ENCODE measurements around the gene ALOX15. TPM values are rescaled to one million over a fixed set of nuclear protein-coding genes. Genes with fewer than 3 reads are reported as not detected.

Gene ALOX15, protein sequence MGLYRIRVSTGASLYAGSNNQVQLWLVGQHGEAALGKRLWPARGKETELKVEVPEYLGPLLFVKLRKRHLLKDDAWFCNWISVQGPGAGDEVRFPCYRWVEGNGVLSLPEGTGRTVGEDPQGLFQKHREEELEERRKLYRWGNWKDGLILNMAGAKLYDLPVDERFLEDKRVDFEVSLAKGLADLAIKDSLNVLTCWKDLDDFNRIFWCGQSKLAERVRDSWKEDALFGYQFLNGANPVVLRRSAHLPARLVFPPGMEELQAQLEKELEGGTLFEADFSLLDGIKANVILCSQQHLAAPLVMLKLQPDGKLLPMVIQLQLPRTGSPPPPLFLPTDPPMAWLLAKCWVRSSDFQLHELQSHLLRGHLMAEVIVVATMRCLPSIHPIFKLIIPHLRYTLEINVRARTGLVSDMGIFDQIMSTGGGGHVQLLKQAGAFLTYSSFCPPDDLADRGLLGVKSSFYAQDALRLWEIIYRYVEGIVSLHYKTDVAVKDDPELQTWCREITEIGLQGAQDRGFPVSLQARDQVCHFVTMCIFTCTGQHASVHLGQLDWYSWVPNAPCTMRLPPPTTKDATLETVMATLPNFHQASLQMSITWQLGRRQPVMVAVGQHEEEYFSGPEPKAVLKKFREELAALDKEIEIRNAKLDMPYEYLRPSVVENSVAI
- not detected in 2 replicates for total RNA-seq (2013; cell fraction: nucleolus; rRNA removed)
- 0.51 and 0.54 TPM in 2 replicates for total RNA-seq (2014; rRNA removed)
- 0.18 and 0.28 TPM in 2 replicates for total RNA-seq (2014; rRNA removed; fragmentation: Illumina TruSeq; extraction: Trizol)
- 0.31 and 0.51 TPM in 2 replicates for total RNA-seq (2021)
- polyA plus RNA-seq (2011; ENCODE audit: low read depth), result not detected
- 0.07 and 0.11 TPM in 2 replicates for polyA plus RNA-seq (2011; rRNA removed)
- 0.24 and 0.27 TPM in 2 replicates for polyA plus RNA-seq (2011; cell fraction: cytosol; rRNA removed)
- polyA plus RNA-seq (2011; cell fraction: nucleus; rRNA removed), result 0.31 TPM in 1 of 2 replicates, not detected in the other
- polyA plus RNA-seq (2012), result 0.16 and 0.20 TPM in 2 replicates
- 0.30 and 0.35 TPM in 2 replicates for polyA plus RNA-seq (2014; fragmentation: Illumina TruSeq; extraction: Trizol)
- polyA plus RNA-seq (2014; fragmentation: Nextera tagmentation; extraction: Ambion mirVana), result under 1 TPM; 0.16 to 0.31 TPM
- 0.51 and 1.0 TPM in 2 replicates for polyA plus RNA-seq (2014; rRNA removed)
- under 1 TPM; 0.05 to 0.11 TPM for polyA plus RNA-seq (2016; fragmentation: Nextera tagmentation; extraction: Ambion mirVana)
- 0.07 and 0.31 TPM in 2 replicates for polyA minus RNA-seq (2011; rRNA and poly(A)+ RNA removed)
- not detected in 2 replicates for polyA minus RNA-seq (2011; cell fraction: cytosol; rRNA and poly(A)+ RNA removed)
- not detected in 2 replicates for polyA minus RNA-seq (2011; cell fraction: nucleus; rRNA and poly(A)+ RNA removed)
- percentile 15 among the genes with signal in this experiment for Bru-seq, nascent RNA
- BruChase-seq, experiment 1, labeled RNA remaining after a 6-hour chase, result percentile 19 among the genes with signal in this experiment
- percentile 11 among the genes with signal in this experiment for BruChase-seq, experiment 2, labeled RNA remaining after a 2-hour chase
- long read RNA-seq, experiment 1, result 0 reads
- long read RNA-seq, experiment 2, result 0 reads

GRCh38 chr17:4641297-4642195, at the start of gene ALOX15:
Gene ALOX15 (minus strand): TSS chr17:4641678. CDS start chr17:4641651, 27 bp downstream.
- BruUV-seq (replicated peaks), result no TSS peak
- peaks cover 10 to 15% of the 10 kb centered on the region in 2 experiments; a peak in 3 of 4 replicates for H3K27me3 ChIP-seq (replicated peaks in 1 of 2; ENCODE audit: control insufficient read depth in 2 of 2, insufficient read depth in 2 of 2, low read length in 1 of 2)
- no peak within 1 kb of the TSS for H3K27ac ChIP-seq (ENCODE audit: control insufficient read depth, insufficient read depth)
- no peak within 1 kb of the TSS for H3K9ac ChIP-seq (ENCODE audit: control insufficient read depth, insufficient read depth, low read length)
- H4K20me1 ChIP-seq (ENCODE audit: control insufficient read depth, insufficient read depth), result no peaks in the 10 kb centered on the region
- TF ChIP-seq TARDBP (IDR thresholded peaks at IDR 0.05; ENCODE audit: borderline replicate concordance) (no peak), RB1 (IDR thresholded peaks at IDR 0.05; ENCODE audit: borderline replicate concordance) (no peak), SIX5 (IDR thresholded peaks at IDR 0.05; ENCODE audit: low read depth, low read length, severe bottlenecking) (no peak), IKZF1 (conservative IDR thresholded peaks at IDR 0.05) (no peak), ATF7 (IDR thresholded peaks at IDR 0.05; ENCODE audit: low read depth) (no peak), MTA2 (IDR thresholded peaks at IDR 0.05; ENCODE audit: low read depth) (no peak)
- TF ChIP-seq, protein P1, sequence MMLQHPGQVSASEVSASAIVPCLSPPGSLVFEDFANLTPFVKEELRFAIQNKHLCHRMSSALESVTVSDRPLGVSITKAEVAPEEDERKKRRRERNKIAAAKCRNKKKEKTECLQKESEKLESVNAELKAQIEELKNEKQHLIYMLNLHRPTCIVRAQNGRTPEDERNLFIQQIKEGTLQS (IDR thresholded peaks at IDR 0.05; ENCODE audit: borderline replicate concordance, extremely low read depth, low read depth, low read length), result no peak
- TF ChIP-seq, protein P2, sequence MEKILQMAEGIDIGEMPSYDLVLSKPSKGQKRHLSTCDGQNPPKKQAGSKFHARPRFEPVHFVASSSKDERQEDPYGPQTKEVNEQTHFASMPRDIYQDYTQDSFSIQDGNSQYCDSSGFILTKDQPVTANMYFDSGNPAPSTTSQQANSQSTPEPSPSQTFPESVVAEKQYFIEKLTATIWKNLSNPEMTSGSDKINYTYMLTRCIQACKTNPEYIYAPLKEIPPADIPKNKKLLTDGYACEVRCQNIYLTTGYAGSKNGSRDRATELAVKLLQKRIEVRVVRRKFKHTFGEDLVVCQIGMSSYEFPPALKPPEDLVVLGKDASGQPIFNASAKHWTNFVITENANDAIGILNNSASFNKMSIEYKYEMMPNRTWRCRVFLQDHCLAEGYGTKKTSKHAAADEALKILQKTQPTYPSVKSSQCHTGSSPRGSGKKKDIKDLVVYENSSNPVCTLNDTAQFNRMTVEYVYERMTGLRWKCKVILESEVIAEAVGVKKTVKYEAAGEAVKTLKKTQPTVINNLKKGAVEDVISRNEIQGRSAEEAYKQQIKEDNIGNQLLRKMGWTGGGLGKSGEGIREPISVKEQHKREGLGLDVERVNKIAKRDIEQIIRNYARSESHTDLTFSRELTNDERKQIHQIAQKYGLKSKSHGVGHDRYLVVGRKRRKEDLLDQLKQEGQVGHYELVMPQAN (conservative IDR thresholded peaks at IDR 0.05), result no peak
- no peaks in the 10 kb centered on the region for H3K79me2 ChIP-seq (ENCODE audit: control insufficient read depth, insufficient read depth, low read length)
- ChIA-PET POLR2A (no interaction called here), RAD21 (ENCODE audit: unreplicated experiment) (no interaction called here), SMC1A (ENCODE audit: uncharacterized antibody, unreplicated experiment) (no interaction called here), CTCF (no interaction called here)
- no peaks in the 10 kb centered on the region for H3K9me3 ChIP-seq (replicated peaks; ENCODE audit: control insufficient read depth, insufficient read depth, low read length)
- FAIRE-seq (no peak), DNase-seq (ENCODE audit: low read depth, low spot score) (no peak), ATAC-seq (no peak)
- peaks cover 3% of the 10 kb centered on the region for H3K4me1 ChIP-seq (ENCODE audit: control insufficient read depth, insufficient read depth, low read length)
- H3K4me3 ChIP-seq, result no peak within 1 kb of the TSS
- H3K4me2 ChIP-seq (ENCODE audit: control insufficient read depth, insufficient read depth), result no peak within 1 kb of the TSS
- 32% methylated on average over 55 of the region's 58 CpGs for WGBS (ENCODE audit: insufficient coverage, insufficient replicate concordance, low lambda C conversion rate, missing lambda C conversion rate)
- intact Hi-C loops (cut with micrococcal nuclease; ENCODE audit: unreplicated experiment) (no loop called here), in situ Hi-C loops (cut with MboI) (no loop called here)
- no peaks in the 10 kb centered on the region for H3K36me3 ChIP-seq (ENCODE audit: control insufficient read depth in 2 of 2, insufficient read depth in 2 of 2, low read length in 1 of 2)
- no peak within 1 kb of the TSS for H2AFZ ChIP-seq (ENCODE audit: control insufficient read depth, low read depth, low read length)
